ENCODE data around the gene ACSL1.

DNA sequence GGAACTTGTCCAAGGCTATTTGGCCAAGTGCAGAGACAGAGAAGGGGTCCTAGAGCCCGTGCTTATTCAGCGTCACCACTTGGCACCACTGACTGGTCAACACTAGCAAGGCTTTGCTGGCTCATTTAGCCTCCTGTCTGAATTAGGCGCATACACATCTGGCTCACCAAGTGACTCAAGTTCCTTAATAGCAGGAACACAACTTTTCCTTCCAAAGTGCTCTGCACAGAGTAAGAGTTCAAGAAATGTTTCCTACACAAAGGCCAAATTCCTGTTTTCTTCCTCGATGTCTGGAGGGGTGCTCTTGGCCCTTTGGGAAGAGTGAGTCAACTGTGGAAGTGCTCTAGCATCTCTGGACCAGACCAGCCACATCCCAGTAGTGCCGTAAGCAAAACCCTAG is 65.1 kb downstream of the ACSL1 start:
- TF ChIP-seq POLR2A (IDR thresholded peaks at IDR 0.05; ENCODE audit: low read length) (no peak), JUN (IDR thresholded peaks at IDR 0.05) (no peak), CTCF (IDR thresholded peaks at IDR 0.05) (no peak), RAD21 (conservative IDR thresholded peaks at IDR 0.05 in 1 of 2, IDR thresholded peaks at IDR 0.05 in 1 of 2) (no peak), SREBF2 (IDR thresholded peaks at IDR 0.05) (no peak), CEBPB (IDR thresholded peaks at IDR 0.05) (no peak)

Measured in A549 (cell line).